CD1c-positive myeloid dendritic cell (primary cell): ENCODE measurements around the gene LOXHD1.
A peak's percentile ranks its signal among the peaks of the same experiment; 100 is the strongest.

Source experiments
- DNase-seq: peaks from one replicate; pipeline ENCODE4 v3.0.0-alpha.2; 2016; ENCODE audit errors: extremely low spot score

LOXHD1 gene

DNA sequence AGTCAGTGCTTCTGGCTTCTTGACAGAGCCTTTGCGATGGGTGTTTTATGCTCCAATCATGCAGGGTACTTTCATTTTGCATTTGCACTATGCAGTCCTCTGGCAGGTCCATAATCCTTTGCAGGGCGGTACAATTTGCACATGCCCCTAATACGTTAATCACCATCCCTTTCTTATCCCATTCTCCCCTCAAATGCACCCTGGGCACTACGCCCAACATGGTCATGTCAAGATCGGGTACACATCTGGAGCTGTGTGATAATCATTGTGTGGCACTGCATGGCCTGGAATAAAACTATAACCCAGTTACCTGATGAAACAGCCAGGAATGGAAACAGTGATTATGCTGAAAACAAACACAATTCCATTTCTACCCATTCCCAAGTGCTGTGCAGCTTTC is 27.7 kb downstream of the LOXHD1 start:
- DNase-seq = no peak

DNA sequence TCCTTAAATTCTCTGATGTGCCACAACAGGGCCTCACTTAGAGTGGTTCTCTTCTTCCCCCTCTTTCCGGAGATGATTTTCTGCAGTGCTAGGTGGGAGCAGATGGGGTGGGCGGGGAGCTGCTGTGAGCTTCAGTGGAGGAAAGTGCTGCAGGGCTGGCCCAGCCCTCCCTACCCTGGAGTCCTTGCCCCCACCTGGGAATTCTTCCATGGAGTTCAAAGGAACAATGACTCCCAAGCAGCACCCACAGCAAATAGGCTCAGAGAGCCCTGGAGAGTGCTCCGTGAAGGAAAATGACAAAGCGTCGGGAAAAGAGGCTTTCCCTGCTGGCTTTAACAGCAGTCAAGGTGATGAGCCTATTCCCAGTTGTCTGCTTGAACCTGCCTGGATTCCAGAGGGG is 28.8 kb downstream of the LOXHD1 start:
- DNase-seq = no peak

DNA sequence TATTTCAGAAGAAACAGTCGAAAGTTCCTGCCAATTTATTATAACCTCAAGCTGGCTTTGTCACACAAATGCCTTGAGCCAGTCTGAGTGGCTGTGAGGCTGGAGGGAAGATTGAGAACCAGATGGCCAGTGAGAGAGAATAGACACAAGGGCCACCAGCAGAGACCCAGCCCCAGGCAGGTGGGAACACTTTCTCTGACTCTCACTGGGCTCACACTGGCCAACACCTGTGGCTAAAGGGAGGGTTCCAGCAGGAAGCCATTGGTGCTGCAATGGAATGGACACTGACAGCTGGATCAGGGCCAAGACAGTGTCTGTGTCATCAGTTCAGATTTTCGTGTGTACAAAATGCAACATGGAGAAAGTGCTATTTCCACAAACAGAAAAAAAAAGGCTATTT is 29.9 kb downstream of the LOXHD1 start:
- DNase-seq = no peak

DNA sequence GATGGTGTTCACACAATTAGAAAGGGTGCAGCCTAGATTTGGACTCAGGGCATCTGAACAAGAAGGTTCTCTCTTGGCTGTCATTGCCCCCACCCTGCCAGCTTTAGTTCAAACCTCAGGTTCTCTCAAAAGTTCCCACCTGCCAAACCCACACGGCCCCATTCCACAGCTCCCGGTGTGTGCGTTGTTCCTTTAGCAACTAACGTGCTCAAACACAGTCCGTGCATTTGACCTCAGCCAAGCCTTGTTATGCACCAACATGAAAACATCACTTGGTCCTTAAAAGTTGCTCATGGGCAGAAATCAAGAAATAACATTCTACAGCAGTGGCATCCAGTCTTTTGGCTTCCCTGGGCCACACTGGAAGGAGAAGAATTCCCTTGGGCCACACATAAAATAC is 32.0 kb downstream of the LOXHD1 start:
- no peak for DNase-seq

DNA sequence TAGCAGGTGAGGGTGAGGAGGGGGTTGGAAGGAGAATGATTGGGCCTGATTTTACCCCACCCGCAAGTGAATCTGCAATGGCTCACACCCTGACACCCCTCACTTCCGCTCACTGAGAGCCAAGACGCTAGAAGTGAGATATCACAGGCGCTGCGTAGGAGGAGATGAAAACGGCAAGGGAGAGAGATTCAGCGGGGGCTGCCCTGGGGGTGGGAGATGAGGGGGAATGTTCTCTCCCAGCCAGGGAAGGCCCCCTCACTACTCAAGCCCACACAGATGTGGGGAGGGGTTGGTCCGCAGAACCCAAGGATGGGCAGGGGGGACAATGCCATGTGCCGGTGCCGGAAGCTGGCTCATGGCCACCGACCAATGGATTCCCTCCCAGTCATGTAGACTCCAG is 32.9 kb downstream of the LOXHD1 start:
- no peak for DNase-seq

DNA sequence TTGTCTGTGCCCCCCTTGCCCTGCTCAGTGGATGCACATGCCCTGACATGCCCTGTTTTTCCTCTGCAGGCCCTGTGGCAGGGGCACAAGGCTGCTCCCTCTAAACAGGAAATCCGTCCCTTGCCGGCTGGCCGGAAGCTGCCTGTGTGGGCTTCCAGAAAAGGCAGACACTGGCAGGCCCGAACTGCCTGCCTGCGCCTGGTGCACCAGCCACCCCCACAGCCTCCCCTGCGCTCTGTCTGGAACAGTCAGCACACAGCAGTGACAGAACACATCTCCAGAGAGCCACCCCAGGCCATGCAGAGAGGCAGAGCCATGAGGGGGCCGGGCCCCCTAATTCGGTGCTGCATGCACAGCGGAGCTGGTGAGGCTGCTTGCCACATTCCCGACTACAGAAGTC is 33.5 kb downstream of the LOXHD1 start:
- DNase-seq = no peak

DNA sequence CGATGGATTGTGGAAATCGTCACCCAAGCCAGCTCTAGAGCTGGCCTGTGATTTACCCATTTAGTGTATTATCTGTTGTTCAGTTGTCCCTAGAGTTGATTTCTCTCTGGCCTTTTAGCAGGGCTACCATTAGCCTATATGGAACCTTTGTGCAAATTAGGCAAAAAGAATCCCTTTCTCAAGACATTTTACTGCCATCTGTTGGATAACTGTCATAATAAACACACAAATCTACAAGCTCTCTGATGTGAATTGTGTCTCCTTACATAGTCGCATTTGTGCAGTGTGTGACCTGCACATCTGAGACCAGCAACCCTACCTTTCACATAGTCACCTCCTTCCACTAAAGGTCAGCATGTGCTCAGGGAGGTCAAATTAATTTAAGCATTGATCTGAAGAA is 34.0 kb downstream of the LOXHD1 start:
- DNase-seq = no peak

DNA sequence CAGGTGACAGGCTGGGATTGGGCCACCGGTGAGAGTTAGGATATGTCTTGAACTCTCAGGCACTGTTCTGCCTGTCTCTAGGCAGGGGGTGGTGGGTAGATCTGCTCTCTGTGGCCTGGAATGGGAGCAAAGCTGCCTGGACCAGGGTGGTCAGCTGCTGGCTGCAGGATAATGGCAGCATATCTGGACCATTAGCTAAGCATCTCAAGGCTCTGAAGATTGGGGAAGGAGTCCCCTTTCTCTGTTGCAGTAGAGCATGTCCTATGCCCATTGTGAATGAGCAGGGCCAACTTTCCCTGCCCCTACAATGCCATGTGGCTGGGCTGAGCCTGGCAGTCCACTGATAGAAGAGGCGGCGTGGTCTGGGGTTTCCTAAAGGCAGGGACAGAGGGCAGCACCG is 34.6 kb downstream of the LOXHD1 start:
- DNase-seq = no peak

DNA sequence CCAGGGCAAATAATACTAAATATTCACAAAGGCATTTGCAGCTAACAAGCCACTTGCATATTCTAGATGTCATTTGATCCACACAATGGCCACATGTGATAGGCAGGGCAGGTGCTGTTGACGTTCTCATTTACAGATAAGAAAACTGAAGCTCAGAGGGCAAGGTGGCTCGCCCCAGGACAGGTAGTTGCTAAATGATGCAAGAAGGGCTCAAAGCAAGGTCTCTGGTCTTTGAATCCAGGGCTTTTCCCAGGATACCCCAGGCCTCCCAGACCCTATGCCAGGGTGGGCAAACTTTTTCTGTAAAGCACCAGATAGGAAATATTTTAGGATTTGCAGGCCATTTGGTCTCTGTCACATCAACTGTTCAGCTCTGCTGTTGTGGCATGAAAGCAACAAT is 35.1 kb downstream of the LOXHD1 start:
- no peak for DNase-seq

DNA sequence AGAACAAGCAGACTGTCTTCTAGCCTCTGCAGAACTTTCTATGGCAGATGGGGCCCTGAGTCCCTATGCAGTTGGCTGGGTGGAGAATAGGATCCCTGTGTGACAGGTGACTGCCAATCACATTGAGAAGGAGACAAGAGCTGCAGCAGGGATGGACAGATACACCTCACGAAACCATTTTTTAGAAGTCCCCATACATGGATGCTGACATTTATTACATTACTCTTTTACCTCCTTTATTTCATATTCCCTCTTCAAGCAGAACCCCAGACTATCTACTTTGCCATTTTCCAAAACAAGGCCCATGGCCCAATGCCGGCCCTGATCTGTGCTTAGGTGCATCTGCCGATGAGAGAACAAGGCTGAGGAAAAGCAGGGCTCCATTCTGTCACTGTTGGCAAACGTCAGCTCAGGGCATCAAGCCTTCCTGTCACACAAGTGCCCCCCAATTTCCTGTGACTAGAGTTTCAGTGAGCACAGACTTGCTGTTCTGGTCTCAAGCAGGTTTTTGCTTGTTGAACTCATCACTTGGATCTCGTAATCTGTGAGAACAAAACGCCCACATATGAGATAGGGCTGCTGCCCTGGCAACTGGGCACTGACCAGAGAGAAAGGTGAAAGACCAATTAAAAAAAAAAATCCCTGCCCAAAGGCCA is 35.8 kb downstream of the LOXHD1 start:
- DNase-seq = no peak

DNA sequence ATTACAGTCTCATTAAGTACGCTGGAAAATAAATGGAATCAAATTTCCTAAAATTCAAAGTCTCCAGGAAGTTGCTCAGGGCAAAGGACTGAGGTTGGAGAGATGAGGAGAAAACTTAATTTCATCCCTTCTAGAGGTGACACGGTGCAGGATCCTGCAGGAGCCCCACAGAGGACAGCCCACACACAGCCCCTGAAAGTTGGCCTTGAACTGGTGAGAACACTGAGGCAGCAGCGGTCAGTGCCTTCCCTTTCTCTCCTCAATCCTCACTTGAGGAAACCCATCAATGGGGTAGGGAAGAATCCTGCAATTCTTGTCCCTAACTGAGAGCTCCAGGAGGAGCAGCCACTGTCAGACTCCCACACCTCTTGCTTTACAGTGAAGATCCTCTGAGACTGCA is 37.5 kb downstream of the LOXHD1 start:
- no peak for DNase-seq

DNA sequence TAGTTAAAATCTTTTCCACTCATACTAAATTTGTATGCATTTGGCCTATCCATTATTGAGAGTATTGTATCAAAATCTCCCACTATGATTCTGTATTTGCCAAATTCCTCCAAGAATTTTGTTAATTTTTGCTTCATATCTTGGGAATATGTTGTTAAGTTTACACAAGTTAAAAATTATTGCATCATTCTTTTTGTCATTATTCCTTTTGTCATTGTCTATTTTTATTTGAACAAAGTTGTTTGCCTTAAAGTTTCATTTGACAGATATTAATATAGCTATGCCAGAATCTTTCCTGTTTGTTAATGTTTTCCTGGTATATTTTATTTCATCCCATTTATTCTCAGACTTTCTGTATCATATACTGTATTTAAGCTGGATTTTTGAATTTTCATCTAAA is 41.3 kb downstream of the LOXHD1 start:
- no peak for DNase-seq

DNA sequence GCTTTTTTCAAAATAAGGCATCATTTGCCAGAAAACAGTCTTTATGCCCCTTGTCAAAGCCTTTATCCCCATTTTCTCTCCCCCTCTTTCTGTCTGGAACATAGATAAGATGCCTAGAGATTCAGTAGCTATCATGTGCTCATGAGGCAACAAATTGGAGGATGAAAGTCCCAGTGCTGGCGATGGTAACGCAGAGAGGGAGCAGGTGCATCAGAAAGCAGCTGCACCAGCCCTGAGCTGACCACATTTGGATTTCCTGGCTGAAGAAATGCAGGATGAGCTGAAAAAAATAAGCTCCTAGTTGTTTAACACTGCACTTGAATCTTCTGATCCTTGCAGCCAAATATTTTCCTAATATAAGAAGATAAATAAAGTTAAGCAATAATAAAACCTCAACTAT is 48.0 kb downstream of the LOXHD1 start:
- DNase-seq = no peak

DNA sequence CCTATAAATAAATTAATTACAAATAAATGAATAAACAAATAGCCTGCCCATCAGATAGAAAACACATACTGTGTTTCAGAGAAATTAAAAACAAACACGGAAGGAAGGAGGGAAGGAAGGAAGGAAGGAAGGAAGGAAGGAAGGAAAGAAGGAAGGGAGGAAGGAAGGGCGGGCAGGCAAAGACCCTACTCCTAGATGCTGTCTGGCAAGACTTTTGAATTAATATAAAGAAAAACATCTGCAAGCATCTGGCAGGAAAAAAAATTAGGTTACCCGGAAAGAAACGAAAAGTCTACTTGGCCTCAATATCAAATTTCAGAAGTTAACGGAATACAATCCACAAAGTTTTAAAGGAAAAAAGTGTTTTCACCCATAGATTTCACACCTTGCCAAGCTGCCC is 49.1 kb downstream of the LOXHD1 start:
- DNase-seq = no peak

DNA sequence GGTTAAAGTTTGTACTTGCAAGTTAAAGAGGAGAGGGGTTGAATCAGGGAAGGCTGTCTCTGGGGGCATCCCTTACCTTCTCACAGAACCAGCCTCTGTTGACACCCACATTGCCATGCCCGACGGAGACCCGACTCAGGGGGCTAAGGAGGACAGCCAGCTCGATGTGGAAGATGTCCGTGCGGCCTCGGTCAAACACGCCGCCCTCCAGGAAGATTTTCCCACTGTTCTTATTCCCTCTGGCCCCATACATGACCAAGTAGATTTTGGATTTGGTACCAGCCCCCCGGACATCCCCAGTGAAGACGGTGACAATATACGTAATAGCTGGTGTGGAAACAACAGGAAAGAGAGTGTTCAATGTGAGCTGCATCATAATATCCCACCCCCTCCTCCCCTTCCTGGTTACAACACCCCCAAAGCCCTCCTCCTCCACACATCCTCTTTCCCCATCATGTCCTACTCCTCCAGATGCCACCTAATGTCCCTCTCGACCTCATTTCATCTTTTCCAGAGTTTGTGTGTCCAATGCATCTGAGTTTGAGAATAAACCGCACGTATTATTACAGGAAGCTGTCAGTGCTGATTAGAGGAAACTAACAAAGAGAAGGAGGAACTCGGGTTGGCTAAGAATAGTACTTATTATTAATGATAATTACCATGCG is 55.7 kb downstream of the LOXHD1 start:
- peak; percentile 13 for DNase-seq

DNA sequence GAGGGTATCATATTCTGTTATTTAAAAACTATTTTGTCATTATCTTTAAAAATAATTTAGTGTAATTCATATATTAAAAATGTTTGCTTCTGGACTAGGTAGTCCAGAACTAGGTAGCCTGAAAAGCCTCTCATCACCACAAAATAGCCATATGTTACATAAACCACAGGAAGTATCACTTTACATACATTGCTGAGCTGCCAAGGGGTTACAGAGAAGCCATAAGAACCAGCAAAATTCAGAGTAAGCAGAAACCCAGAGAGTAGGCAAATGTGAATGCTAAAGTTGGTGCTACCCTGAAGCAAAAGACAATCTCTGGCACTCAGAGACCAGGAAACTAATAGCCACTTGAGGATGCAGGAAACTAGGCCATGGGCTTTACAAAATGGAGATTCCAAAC is 60.9 kb downstream of the LOXHD1 start:
- no peak for DNase-seq

DNA sequence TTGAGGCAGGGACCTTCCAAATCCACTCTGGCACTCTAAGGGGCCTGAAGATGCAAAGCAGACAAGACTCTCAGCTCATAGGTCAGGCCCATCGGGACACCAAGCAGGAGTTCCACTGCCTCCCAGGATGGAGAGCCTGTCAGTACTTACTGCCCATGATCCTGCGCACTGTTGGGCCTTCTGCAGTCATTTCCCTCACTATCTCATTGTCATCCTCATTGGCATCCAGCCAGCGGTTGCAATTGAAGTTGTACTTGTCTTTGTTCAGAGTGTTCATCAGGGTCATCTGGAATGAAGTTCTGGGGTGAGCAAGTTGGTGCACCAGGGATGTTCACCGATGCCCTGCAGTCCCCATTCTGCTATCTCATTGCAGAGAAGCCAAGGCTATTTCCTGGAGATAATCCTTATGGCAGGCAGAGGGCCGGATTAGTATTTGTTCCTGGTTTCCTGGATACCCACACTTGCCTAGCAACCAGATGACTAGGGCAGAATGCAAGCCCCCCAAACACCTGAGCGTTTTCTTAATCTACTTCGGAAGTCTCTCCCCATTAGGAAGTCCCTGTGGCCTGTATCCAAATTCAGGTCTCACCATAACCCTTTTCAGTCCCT is 65.1 kb downstream of the LOXHD1 start:
- no peak for DNase-seq

DNA sequence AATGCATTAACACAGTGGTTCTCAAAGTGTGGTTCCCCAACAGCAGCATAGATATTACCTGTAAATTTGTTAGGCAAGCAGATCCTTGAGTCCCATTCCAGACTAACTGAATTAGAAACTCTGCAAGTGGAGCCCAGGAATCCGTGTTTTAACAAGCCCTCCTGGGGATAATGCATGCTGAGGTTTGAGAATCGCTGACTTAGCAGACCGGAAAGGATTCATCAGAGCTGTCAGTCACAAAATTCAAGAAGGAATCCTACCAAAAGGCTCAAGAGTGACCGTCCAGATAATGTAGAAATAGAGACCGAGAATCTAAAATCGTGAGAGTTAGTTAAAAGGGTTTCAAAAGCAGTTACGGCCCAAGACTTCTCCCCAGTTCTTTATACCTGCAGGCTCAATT is 66.9 kb downstream of the LOXHD1 start:
- DNase-seq = no peak

DNA sequence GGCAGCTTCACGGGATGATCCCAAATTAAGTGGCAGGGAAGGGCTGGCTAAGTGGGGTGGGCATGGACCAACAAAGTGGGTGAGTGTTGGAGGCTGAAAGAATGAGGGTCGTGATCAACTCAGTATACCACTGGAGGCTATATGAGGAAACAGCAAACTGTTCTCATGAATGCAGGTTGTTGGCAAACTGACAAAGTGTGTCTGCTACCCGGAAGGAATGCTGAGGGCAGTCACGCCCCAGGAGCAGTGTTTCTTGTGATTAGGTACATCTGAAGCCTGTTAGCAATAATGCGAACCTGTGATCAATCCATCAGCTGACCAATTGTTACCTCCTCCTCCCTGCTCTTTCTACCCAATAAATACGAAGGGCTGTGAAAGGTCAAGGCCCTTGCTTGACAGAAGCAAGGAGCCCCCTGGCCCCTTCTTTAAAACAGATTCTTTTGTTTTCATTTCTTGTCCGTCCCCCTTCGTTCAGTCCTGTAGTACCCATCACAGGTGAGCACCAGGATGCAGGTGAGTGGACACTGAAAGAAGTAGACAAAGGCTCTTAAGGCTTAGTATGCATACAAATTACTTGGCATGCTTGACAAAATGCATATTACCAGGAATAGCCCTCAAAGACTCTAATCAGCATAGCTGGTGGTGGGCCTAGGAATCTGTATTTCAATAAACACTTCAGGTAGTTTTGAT is 67.9 kb downstream of the LOXHD1 start:
- DNase-seq = no peak

DNA sequence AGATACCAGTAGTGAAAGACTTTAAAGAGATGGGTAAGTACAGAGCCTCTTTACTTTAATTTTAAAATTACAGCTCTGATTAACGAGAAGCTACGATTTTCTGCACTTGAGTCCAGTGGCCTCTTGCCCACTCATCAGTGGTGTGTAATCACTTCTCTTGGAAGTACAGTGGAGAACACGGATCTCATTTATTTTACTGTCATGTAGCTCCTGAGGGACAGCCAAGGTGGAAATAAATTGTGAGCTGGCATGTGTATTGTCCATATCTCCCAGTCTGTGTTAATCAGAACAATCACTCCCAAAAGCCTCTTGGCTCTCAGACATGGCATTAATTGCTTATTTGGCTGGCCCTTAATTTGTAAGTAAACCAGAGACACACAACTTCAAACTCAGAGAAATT is 69.4 kb downstream of the LOXHD1 start:
- DNase-seq = no peak

DNA sequence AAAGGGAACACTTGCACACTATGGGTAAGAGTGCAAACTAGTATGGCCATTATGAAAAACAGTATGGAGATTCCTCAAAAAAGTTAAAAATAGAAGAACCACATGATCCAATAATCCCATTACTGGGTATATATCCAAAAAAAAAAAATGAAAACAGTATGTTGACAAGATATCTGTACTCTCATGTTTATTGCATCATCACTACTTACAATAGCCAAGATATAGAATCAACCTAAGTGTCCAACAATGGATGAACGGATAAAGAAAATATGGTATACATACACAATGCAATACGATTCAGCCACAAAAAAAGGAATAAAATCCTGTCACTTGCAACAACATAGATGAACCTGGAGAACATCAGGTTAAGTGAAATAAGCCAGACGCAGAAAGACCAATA is 73.3 kb downstream of the LOXHD1 start:
- DNase-seq = no peak

DNA sequence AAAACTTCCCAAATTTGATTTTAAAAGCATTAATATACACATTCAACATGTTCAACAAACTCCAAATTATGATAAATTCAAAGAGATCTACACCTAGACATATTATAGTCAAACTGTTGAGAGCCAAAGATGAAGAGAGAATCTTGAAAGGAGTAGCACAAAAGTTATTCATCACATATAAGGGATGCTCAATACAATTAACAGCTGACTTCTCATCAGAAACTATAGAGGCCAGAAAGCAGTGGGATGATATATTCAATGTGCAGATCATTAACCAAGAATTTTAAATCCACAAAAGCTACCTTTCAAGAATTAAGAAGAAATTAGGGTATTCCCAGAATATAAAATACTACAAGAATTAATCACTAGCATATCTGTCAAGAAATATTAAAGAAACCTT is 75.4 kb downstream of the LOXHD1 start:
- no peak for DNase-seq

DNA sequence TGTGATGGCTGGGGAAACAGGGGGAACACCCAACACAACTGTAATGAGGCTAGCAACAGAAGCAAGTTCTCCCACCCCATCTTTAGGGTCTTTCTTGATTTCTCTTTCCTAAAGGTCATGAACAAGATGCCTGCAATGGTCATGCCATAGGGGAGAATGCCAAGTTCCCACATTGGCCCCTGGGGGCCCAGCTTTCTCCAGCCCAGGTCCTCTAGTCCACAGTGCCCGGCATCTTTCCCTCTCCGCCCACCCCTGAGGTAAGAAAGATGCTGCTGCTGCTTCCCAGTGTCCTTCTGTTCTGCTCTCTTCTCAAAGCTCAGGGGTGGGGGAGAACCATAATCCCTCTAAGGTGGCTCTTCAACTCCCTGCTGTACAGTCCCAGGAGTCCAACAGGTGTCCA is 78.0 kb downstream of the LOXHD1 start:
- no peak for DNase-seq
